NCI-H2227 treated with DMSO at 0.1 percent for 48 hours (cell line): ENCODE results near the gene TBL1XR1.

ENCODE experiments used
- DNase-seq: peaks from one replicate; lab custom pipeline; 2025; lab: John Stamatoyannopoulos, UW

TBL1XR1 gene

DNA sequence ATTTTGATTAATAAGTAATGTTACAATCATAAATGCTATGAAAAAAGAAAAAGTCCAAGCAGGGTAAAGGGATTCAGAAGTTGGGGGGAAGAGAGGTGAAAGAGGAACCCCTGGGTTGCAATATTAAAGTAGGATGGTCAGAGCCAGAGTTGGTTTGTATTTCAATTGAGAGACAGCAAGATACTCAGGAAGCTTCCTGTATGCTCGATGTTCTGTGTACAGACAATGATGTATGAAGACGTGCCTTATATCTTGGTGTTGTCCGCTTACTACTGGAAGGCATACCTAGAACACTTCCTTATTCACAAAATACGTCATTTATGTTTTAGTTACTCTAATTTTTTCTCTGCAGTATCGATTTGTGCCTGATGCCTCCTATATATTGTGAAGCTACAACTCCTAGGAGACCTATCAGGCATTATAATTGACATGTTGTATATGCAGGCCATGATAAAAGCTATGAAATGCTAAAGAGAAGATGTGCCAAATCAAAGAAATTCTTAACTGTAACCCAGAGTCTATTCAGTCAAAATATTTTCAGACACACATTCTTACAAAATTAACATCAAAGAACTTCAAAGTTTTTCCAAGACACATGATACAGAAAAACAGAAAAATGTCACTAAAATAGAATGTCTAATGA, 87.5 kb downstream of the TBL1XR1 start:
- no peak for DNase-seq

DNA sequence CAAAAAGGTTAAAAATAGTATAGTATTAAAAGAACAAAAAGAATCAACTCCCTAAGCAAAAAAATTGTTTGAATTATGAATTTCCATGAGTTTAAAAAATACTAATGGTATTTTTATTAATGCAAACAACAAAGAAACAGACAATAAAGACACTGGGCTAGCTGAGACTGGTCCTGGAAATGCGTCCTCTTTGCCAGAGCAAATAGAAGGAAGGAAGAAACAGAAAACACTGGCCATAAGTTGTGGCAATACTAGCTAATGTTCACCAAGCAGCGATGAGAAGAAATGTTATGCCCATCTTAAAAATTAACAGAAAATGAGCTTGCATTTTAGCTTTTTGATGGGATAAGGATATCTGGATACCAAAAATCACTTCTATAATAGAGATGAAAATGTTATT, 88.6 kb downstream of the TBL1XR1 start:
- DNase-seq: no peak

DNA sequence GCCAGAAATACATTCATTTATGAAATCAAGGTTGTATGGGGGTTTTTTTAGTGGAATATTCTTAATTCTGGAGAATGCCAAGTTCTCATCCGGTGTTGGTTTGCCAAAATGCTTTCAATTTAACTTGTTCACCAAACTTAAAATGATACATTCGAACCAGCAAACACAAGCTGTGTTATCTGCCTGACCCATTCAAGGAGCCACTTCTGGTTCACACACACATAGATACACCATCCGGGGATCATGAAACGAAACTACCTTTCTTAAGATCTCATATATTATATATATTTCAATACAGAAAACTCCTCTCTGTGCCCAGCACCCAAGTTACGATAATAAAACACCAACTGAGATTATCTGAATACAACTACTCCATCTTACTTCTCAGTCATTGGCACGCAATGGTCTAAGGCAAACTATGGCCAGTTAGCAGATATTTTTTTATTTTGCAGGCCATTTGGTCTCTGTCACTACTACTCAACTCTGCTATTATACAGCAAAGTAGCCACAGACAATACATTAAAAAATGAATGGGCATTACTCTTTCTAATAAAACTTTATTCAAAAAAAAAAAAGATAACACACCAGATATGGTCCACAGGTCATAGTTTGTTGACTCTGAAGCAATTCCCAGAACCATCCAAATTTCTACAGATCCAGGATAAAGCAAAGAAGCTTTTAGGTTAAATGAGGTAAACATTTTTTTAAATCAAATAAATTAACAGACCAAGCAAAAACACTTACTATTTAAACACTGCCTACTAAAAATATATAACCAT, 89.6 kb downstream of the TBL1XR1 start:
- no peak for DNase-seq

DNA sequence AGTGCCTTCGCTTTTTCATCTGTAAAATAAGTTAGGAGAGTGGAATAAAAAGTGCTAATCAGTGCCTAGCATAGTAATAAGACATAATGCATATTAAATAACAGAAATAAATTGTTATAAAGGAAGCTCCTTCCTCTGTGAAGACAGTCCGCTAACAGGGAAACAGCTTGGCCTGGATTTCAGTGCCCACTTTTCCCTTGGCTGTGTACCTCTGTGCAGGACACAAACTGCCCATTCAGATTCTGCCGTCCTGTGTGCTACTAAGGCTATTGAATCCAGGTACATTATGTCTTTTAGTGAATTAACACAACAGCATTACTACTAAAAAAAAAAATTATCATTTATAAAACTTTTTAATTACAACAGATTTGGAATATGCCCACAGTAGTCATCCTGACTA, 90.7 kb downstream of the TBL1XR1 start:
- DNase-seq: no peak

DNA sequence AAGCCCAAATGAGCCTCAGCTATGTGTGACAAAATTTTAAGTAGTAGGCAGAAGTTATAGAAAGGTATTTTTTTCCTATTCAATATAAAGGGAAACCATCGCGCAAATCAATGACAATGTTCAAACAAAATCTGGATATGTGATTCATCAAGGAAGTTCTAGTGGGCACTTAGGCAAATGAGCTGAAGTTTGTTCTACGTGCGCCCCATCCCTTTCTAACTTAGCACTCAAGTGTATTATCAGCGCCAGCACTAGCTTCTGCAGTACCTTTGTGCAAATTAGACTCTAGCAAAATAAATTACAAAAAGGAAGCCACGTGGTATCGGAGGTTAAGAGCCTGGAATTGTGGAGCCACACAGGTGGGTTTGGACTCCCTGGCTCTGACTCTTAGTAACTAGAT, 91.1 kb downstream of the TBL1XR1 start:
- no peak for DNase-seq

DNA sequence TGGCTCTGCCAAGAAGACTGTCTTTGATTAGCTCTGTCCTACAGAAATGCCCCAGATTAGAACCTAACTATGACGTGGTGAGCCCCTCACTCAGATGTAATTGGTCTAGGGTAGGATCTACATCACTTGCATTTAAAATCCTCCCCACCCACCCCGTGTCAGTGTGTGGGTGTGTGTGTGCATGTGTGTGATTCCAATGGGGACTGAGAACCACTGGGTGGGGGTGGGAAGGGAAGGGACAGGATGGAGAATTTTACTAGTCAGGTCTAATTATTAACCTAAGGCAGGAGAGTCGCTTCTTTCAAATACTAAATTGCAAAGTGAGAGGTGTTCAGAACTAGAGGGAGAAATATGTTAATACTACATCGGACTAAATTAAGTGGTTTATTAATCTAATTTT, 91.7 kb downstream of the TBL1XR1 start:
- no peak for DNase-seq

DNA sequence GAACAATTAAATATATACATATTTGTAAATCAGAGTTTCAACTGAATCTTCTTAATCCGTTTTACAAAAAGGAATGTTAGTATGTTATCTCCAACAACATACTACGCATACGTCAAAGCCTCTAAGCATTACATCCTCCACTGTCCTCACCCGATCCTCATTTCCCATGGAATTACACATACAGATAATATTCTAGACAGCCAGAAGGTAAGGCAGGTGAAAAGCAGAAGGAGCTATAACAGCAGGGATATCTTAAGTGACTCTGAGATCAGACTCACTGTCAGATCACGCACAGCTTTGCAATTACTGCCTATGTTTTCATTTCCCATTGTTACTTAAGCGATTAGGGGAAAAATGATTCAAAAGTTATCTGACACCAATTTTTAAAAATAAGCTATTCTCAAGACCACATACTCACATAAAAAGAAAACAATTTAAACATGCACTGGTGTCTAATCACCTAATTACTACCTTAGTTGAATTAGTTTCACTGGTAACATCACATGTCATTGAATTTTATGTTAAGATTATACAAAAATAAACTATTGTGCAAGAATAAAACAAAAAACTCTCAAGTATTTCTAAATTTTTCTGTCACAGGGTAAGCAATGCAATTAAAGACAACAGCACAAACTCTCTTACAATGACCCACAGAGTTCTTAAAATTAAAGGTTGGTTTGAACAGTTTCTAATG, 92.8 kb downstream of the TBL1XR1 start:
- DNase-seq: no peak

DNA sequence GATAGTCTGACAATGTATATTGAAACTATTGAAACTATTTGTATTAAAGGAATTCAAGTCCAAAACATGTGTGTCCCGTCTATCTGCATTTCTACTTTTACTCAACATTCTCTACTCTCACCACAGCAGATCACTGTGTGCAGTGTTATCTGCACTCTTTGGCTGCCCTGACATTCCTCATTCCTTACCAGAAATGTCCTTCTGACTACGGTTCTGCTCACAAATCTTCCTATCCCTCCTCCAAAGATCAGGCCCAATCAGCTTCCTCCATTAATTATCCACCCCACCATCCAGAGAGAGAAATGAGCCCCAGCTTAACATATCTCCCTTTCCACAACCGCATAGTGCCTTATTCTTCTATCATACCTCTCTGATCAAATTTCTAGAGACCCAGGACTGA, 94.7 kb downstream of the TBL1XR1 start:
- DNase-seq: no peak

DNA sequence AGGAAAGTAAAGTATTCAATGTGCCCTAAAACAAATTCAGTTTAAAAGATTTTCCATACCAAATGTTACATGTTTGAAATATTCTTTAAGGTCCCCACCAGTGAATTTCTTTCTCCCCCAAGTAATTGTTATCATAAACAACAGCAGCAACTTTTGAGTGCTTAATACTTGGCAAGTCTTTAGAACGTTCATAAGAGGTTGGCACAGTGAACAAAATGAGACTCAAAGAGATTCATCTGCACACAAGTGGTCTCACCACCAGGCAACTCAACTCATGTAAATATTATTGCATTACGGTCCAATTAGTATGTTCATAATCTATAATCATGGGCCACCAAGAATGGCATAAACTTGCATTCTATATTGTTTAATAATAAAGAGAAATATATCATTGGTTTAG, 98.7 kb downstream of the TBL1XR1 start:
- DNase-seq: no peak

DNA sequence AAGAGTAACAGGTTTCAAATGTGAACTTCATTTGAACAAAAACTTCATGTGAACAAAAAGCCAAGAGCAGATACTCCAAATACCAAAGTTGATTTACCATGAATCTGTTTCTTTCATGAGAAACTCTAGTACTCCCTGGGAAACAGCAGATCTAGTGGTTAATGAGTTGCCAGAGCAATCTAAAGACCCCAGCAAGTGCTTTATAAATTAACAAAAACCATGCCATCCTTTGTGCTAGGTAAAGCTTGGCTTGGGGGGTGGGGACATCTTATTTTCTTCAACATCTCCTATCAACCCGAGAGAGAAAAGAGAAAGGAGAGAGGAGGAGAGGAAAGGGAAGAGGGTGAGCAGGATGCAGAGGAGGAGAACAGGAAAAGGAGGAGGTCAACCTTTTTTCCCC, 100.7 kb downstream of the TBL1XR1 start:
- no peak for DNase-seq

DNA sequence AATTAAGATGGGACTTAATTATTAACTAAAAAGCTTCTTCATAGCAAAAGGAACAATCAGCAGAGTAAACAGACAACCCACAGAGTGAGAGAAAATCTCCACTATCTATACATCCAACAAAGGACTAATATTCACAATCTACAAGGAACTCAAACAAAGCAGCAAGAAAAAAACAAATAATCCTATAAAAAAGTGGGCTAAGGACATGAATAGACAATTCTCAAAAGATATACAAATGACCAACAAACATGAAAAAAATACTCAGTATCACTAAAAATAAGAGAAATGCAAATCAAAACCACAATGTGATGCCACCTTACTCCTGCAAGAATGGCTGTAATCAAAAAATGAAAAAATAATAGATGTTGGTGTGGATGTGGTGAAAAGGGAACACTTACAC, 103.3 kb downstream of the TBL1XR1 start:
- DNase-seq: no peak

DNA sequence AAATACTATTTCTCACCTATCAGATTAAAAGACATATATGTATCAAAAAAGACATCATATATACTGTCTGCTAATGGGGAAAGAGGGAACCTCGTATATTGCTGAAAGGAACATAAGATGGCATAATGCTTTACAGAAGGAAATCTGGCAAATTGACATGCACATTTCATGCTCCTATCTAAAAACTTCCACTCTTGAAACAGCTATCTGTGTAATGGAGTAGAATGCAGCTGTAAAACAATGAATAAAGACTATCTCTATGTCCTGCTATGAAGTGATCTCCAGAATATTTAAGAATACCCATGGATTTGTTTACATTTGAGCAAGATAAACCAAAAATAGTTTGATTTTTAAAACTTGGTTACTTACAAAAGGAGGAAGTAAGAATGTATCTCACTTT, 107.4 kb downstream of the TBL1XR1 start:
- no peak for DNase-seq

DNA sequence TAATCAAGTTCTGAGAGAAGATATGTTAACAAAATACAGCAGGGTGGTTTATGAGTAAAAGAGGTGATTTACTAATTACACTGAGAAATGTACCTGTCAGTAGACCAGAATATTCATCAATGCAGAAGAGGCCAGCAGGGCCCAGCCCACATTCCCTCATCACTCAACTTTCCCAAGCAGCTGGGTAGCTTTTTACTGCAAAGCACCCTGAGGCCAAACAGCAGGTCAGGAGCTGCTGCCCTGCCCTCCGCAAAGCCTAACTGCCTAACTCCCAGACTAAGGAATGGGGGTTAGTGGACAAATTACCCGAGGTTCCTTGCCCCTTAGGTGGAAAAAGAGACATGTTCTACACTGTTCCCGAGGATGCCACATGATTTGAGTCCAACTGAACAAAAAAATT, 108.2 kb downstream of the TBL1XR1 start:
- DNase-seq: no peak

DNA sequence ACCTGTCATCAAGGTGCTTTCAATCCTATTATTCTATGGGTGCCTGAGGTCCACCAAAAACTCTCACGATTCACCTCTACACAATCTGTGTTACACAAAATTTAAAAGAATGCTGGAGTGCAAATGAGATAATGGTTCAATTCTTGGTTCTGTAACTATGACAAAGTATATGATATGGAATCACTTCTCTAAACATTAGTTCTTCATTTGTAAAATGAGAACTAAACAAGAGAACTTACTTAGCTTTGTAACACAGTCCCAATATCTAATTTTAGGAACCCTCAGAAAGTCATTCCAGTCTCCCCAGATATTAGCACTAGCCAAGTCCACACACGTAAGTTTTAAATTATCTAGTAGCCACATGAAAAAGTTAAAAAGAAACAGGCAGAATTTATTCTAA, 111.5 kb downstream of the TBL1XR1 start:
- DNase-seq: no peak

DNA sequence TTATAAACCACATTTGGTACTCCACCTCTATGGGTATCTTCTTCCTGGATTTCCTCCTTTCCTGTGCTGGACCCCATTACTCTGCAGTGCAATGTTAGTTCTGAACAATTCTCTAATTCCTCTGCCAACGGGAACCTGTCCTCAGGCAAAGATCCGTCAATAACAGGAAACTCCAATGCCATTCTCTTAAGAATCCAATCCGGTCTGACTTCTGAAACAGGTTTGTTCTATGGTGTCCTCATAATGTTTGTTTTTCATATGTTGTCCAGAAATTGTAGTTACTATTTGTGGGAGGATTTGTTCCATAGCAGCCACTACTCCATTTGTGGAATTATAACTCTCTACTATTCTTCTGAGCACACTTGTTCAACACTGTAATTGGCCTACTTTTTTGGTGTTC, 112.7 kb downstream of the TBL1XR1 start:
- no peak for DNase-seq

DNA sequence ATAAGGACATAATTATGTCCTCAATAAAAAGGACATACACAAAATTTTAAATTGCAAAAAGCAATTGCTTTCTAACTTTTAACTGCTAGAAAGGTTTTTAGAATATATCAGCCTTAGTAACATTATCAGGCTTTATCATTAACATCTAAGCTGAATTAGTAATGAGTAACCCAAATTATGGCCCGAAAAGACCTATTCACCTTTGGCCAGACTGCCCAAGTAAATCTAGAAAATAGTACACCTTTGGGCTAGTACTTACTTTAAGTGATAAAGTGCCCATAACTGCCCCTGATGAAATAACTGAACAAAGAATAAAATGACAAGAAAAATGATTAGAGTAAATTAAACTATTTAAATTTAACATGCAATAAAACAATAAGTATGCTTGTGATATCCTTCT, 117.2 kb downstream of the TBL1XR1 start:
- DNase-seq: no peak

DNA sequence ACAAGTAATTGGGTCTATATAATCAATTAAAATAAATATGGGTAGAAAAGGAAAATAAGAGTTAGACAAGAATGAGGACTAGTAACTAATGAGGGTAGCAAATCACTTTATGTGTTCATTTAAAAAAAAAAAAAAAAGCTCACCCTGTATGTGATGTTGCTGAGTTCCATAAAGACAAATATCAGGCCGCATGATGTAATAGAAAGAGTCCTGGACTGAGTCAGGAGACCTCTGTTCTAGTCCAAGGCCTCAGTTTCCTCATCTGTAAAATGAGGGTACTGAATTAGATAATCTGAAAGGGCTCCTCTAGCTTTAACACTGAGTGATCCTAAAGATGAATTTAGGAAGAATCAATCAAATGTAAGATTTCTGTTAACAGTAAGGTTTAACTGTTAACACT, 117.6 kb downstream of the TBL1XR1 start:
- no peak for DNase-seq

DNA sequence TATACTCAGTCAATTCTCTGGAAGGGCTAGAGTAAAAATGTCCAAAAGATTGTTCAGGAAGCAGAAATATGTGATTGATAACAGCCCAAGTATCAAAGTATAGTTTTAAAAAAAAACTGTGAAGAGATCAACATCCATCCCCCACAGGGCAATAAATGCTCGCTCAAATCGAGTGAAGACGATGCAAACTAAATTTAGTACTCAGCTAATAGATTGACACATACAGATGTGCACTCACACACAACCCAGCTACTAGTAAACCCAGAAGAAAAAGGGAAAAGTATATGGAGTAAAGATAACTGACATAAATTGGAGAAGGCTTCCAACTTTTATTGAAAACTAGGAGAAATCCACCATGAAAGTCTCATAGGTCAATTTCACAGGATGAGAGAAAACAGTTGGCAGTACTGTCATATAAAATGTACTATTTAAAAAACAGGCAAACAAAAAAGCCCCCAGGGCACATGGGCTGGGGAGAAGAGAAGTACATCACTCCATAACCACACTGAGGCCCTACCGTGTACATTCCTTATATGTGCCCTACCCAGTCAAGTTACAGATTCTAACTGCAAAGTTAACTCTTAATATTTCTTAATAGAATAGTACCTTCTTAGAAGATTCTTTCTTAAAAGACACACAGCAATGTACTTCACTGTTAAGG, 125.7 kb downstream of the TBL1XR1 start:
- DNase-seq: no peak

DNA sequence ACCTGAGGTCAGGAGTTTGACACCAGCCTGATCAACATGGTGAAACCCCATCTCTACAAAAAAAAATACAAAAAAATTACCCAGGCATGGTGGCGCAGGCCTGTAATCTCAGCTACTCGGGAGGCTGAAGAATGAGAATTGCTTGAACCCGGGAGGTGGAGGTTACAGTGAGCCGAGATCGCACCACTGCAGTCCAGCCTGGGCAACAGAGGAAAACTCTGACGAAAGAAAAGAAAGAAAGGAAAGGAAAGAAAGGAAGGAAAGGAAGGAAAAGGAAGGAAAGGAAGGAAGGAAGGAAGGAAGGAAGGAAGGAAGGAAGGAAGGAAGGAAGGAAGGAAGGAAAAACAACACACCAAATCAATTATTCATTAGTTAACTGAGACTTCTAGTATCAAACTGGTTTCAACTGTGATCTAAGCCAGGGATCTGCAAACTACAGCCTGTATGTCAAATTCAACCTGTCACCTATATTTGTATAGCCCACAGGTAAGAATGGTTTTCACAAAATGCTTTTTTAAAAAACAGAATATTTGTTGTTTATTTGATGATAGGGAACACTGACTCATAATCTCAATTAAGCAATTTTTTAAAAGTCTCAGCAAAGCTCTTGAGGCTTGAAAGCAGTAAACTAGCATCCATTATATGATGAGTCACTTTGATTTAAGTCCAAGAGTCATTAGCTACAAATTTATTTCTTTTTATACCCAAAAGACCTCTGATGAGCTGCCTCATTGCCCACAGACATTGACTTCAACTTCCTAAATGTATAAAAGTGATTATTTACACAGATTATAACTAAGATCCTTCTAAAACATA, 127.6 kb downstream of the TBL1XR1 start:
- DNase-seq: no peak

DNA sequence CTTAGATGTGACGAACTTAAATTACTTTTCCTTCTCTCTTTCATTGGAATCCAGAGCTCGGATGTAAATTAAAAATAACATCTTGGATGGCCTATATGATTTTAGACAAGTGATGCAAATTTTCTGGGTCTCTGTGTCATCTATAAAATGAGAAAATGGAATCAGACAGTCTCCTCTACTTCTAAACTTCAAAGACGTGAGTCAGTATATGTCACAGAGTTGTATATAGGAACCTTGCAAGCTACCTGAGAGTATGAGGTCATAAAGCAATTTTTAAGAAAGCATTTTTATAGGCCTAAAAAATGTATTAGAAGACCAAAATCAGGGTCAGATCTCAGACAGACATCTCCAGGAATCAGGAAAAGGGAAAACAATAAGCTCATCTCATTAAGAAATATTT, 128.3 kb downstream of the TBL1XR1 start:
- no peak for DNase-seq

DNA sequence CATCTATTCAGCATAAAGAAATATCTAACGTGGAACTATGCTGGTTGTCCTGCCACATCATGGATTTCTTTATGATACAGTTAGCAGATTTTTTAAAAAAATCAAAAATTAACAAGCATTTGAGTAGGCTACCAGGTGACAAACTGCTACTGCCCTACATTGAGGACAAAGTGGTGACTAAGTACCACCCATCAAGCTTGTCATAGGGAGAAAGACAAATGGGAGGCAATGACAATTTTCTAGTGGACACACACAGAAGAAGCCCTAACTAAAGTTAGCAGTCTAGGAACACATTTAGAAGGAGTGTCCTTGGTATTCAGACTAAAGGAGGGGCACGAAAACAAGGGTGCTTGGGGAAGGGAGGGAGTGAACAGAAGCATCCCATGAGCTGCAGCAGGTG, 131.2 kb downstream of the TBL1XR1 start:
- no peak for DNase-seq
